Measurements from ENCODE around the gene YWHAQ. TPM values are rescaled to one million over a fixed set of nuclear protein-coding genes. Genes with fewer than 3 reads are reported as not detected.

YWHAQ gene
- total RNA-seq, 6 experiments from 2014 or later: 70.4 to 105 (median 84.2) TPM

GRCh38 chr2:9547262-9547991 is 83.4 kb downstream of the YWHAQ start:
- H3K4me3 ChIP-seq: no peak overlapping the region
- no peak for ATAC-seq
- H3K9me3 ChIP-seq: no peaks in the 10 kb centered on the region
- H3K4me1 ChIP-seq: peaks cover 0 to 10% (median 0%) of the 10 kb centered on the region in 4 donors
- no peak for DNase-seq
- intact Hi-C loops (cut with DNase I): no loop called here
- 79% methylated on average over 4 of the region's 5 CpGs for WGBS (ENCODE audit: insufficient coverage, low coverage, low lambda C conversion rate, missing lambda C conversion rate)
- H3K27me3 ChIP-seq: no peaks in the 10 kb centered on the region
- TF ChIP-seq POLR2A (IDR thresholded peaks at IDR 0.05) (no peak), CTCF (IDR thresholded peaks at IDR 0.05) (no peak)
- H3K36me3 ChIP-seq: no peaks in the 10 kb centered on the region
- no peak overlapping the region for H3K27ac ChIP-seq

DNA sequence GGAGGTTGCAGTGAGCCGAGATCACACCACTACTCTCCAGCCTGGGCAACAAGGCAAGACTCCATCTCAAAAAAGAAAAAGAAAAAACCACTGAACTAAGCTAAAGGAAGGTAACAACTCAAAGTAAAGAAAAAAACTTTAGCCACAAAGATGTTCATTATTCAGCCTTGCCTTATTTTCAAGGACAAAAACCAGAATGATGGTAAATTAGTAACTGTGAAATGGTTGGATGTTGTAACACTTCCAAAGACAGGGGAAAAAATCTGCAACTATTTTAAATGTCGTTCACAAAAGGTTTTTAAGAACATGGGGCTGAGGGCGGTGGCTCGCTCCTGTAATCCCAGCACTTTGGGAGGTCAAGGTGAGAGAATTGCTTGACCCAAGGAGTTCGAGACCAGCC is 85.3 kb downstream of the YWHAQ start:
- no peak overlapping the region for H3K4me3 ChIP-seq
- WGBS (ENCODE audit: insufficient coverage, low coverage, low lambda C conversion rate, missing lambda C conversion rate): 82% methylated on average over 4 of the region's 5 CpGs
- TF ChIP-seq CTCF (IDR thresholded peaks at IDR 0.05) (no peak), POLR2A (IDR thresholded peaks at IDR 0.05) (no peak)
- H3K9me3 ChIP-seq: no peaks in the 10 kb centered on the region
- DNase-seq (no peak), ATAC-seq (no peak)
- intact Hi-C loops (cut with DNase I): no loop called here
- H3K4me1 ChIP-seq: peaks cover 0 to 7% (median 0%) of the 10 kb centered on the region in 4 donors
- no peaks in the 10 kb centered on the region for H3K27me3 ChIP-seq
- no peak overlapping the region for H3K27ac ChIP-seq
- no peaks in the 10 kb centered on the region for H3K36me3 ChIP-seq

DNA sequence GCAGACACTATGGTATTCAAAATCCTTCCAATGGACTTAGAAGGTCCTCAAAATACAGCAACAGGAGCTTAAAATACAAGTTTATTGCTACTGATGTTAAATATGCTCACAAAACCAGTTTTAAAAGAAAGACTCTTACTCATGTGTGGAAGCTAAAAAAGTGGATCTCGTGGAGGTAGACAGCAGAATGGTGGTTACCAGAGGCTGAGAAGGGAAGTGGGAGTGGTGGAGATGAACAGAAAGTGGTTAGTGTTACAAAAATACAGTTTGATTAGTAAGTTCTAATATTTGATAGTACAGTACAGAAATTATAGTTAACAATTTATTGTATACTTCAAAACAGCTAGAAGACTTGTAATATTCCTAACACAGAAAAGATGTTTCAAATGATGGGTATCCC is 87.2 kb downstream of the YWHAQ start:
- Histone ChIP-seq H3K27ac (no peak overlapping the region), H3K9me3 (no peaks in the 10 kb centered on the region), H3K4me3 (no peak overlapping the region), H3K4me1 (peaks cover 0 to 15% (median 4%) of the 10 kb centered on the region in 4 donors), H3K36me3 (no peaks in the 10 kb centered on the region), H3K27me3 (no peaks in the 10 kb centered on the region)
- DNase-seq (no peak), ATAC-seq (no peak)
- 33% methylated on average over 1 of the region's 1 CpG for WGBS (ENCODE audit: insufficient coverage, low coverage, low lambda C conversion rate, missing lambda C conversion rate)
- intact Hi-C loops (cut with DNase I): no loop called here
- TF ChIP-seq CTCF (IDR thresholded peaks at IDR 0.05) (no peak), POLR2A (IDR thresholded peaks at IDR 0.05) (no peak)

DNA sequence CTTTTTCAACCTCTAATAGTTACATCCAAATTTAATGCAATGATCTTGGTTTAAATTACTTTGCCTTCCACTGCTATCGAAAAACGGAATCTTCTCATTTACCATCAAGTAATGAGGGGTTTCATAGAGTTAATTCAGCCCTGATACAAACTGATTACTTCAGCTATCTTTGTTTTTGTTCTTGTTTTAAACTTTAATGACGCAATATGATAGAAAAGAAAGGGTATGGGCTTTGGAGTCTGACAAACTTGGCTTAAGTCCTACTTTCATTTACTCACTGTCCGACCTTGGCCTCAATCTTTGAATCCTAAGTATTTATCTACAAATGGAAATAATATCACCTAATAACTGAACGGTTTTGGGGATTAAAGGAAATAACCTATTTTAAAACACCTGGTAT is 91.3 kb downstream of the YWHAQ start:
- 22% methylated on average over 5 of the region's 5 CpGs for WGBS (ENCODE audit: insufficient coverage, low coverage, low lambda C conversion rate, missing lambda C conversion rate)
- H3K27ac ChIP-seq: peak overlapping the region; percentile 40 to 64 (median 50)
- no peaks in the 10 kb centered on the region for H3K36me3 ChIP-seq
- H3K4me1 ChIP-seq: peaks cover 0 to 9% (median 4%) of the 10 kb centered on the region in 4 donors
- ATAC-seq: peak; percentile 80 to 89 (median 87)
- no peaks in the 10 kb centered on the region for H3K27me3 ChIP-seq
- H3K4me3 ChIP-seq: no peak overlapping the region
- intact Hi-C loops (cut with DNase I): no loop called here
- no peak for DNase-seq
- H3K9me3 ChIP-seq: no peaks in the 10 kb centered on the region
- TF ChIP-seq CTCF (IDR thresholded peaks at IDR 0.05) (no peak), POLR2A (IDR thresholded peaks at IDR 0.05) (no peak)
